NCI-H128 (cell line): ENCODE results near the gene MLLT6.
A peak's percentile ranks its signal among the peaks of the same experiment; 100 is the strongest.

Experiments used
- DNase-seq: peaks from one replicate; lab custom pipeline; 2025; ENCODE audit not compliant: unreplicated experiment; lab: John Stamatoyannopoulos, UW

MLLT6 gene

GRCh38 chr17:38704606-38705522, at the start of gene MLLT6:
MLLT6 (plus strand) TSS chr17:38705273; CDS start chr17:38705633, 360 bp downstream.
- DNase-seq: peak; percentile 19

DNA sequence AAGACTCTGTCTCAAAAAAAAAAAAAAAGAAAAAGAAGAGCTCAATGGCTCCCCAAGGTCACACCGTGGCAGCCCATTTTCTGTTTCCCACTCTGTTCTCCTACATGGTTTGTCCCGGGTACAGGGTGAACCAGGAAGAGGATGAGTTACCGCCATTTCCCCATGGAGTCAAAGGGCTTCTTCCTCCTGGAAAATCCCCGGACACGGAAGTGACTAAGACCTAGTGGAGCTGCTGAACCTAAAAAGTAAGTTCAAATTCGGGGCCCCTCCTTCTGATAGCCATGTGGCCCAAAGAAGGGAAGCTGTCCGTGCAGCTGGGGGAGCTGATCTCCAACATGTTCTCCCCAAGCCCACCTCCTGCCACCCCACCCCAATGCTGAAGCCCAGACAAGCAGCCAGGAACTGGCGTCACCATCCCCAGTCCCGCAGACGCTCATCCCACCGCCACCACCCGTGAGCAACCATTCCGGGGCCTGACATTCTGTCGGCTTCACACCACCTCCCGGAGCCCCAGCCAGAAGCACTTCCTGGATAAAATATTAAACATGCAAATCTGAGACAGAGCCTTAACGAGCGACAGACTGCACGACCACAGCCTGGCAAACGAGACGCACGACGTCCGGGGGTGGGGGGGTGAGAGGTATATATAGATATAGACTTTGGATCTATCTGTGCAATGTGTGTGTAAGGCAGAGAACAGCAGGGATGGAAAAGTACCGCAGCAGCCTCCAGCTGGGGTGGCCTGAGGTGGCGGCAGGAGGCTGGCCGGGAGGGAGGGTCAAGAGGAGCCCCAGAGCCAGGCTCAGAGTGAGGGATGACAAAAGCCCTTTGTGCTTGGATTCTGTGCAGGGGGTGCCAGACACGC, 47.9 kb upstream of the MLLT6 start:
- DNase-seq: no peak

DNA sequence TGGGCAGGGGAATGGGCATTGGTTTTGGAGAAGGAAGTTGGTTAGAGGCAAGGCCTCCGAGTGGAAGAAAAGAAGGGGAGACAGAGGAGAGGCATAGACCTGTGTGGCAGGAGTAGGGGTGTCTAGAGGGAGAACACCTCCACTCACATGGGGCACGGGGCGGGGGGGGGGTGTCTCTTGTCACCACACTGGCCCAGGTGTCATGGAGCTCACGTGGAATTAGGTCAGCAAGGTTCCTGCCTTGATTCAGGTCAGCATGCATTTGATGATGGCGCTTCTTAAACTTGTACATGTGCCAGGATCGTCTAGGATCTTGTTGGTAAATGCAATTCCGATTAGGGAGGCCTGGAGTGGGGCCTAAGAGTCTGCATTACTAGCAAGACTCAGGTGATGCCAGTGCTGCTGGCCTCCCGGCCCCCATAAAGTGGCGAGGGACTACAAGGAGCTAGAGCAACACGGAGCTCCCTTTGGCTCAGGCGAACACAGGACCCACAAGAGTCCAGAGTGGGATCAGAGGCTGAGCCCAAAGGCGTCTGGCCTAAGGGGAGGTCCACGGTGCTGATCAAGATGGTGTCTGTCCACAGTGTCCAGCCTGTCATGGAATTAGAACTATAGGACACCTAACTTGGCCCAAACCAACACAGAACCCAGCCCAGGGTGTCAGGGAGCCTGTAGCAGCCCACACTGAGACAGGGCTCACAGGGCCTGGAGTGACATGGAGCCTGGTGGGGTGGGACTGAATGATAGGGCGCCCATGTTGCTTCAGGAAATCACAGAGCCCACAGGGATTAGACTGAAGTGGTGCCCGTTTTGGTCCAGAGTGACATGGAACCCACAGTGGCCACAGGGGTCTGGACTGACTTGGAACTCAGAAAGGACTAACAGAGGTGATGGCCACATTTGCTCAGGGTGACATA, 47.0 kb upstream of the MLLT6 start:
- no peak for DNase-seq

- no peak for DNase-seq
These were observed 46.2 kb upstream of the MLLT6 start for GRCh38 chr17:38658741-38659345.

- DNase-seq: no peak
These were observed 45.7 kb upstream of the MLLT6 start for GRCh38 chr17:38659415-38659814.

GRCh38 chr17:38660097-38661025, 44.7 kb upstream of the MLLT6 start:
- no peak for DNase-seq

DNA sequence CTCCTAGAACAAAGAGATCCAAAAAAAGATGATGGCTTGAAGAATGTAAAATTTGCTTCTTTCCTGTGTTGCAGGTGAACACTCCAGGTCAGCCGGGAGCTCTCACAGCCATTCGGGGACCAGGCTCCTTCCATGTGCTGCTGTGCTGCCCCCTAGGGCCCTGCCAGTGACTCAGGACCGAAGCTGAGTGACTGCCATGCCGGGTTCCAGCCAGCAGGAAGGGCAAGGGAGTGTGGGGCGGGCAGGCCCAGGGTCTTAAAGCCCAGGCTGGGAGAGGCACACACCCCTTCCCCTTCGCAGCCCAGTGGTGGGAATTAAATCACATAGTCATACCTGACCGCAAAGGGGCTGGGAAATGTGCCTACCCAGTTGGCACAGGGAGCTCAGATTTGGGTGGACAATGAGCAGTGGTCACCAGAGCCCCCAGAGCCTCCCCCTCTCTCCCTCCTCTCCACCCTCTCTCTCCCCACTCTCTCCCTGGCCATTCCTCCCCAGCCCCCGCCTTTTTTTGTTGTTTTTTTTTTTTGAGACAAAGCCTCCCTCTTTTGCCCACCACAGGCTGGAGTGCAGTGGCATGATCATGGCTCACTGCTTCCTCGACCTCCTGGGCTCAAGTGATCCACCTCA, 41.8 kb upstream of the MLLT6 start:
- peak; percentile 21 for DNase-seq

- no peak for DNase-seq
These were observed 41.0 kb upstream of the MLLT6 start for GRCh38 chr17:38663964-38664644.

- DNase-seq: peak; percentile 28
These were observed 37.8 kb upstream of the MLLT6 start for GRCh38 chr17:38667099-38667786.

DNA sequence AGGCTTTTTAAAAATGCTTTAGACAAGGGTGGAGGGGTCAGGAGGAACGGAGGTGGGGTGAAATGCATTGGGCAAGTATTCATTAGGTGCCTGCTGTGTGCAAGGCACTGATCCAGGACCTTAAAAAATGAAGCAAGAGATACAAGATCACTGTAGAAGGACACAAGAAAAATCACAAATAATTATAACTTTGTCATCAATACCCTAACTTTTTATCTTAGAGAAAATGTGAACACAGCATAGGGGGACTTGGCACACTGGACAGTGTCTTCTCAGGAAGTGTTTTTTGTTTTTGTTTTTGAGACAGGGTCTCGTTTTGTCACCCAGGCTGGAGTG, 37.3 kb upstream of the MLLT6 start:
- DNase-seq: no peak

- no peak for DNase-seq
These were observed 35.6 kb upstream of the MLLT6 start for GRCh38 chr17:38669520-38669919.

DNA sequence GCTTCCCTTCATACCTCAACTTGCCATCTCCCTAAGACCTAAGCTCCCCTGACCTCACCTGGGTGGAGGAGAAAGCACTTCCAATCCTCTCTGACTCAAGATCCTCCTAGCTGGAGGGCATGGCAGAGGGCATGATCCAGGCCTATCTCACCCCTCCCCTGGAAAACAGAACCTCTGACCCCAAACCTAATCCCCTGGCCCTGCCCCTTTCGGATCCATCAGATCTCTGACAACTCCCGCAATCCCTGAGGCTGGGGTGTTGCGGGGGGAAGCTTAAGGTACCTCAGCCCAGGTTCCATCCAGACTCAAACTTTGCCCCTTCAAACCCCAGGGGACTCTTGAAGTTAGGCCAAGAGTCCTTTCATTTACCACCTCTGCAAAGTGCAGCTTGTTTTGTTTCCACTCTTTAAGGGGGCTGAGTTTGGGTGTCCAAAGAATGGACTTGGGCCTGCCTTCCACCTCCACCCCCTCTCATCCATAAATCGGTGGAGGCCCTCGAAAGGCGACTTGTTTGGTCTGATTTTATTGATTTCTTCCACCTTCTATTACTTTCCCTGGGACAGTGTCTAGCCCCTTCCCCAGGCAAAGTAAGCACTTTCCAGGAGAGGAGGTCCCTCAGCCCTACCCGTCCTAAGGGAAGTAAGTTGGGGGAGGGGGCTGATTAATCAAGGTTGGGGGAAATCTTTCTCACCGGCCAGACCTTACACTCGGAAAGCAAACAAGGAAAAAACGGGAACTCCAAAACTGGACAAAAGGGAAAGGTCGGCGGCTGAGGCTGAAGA, 32.9 kb upstream of the MLLT6 start:
- no peak for DNase-seq

DNA sequence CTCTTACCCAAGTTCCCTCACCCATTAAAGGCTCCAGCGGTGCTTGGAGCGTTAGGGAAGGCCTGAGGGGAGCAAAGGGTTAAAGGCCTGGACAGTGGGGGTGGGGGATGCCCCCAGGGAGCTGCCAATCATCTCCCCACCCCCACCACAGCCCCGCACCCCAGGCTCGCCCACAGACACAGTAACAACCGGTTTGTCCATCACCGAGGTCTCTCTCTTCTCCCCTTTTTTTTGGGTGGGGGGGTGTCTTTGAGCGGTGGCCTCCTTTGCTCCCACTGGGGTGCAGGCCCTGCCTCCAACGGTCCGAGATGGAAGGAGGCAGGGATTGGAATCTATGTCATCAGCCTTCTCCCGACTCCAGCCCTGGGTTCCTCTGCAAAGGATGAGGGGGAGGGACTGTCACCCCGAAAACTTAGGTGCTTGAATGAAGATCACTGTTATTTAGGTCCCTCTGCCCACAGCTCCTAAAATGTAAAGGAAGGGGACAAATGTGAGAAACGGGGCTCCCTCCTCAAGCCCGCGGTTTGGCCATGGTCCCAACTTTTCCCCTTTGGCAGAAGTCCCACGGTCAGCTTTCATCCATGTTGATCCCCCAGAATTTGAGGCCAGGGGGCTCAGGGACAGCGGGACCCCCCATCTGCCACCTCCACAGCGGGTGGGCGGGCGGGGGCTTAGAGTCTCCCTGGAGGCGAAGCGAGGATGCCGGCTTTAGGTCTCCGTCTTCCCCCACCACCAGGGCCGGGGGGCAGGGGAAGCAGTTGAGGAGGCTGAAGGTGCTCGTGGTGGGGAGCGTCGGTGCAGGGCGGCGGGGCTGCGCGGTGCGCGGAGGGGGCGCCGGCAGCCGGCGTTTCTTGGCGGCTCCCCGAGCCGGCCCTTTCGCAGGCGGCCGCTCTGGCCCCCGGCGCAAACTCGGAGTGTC, 32.0 kb upstream of the MLLT6 start:
- DNase-seq: no peak

DNA sequence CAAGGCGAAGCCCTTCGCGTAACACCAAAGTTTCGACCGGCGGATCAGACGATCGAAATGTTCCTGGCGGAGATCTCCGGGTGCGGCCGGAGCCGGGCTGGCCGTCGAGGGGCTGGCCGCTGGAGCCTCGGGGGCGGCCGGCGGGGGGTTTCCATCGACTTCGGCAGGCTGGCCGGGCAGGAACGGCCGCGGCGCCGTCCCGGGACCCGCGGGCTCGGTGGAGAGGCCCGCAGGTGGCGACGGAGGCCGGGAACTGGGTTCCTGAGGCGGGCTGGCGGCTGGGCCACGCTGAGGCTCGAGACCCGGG, 31.4 kb upstream of the MLLT6 start:
- DNase-seq: no peak

DNA sequence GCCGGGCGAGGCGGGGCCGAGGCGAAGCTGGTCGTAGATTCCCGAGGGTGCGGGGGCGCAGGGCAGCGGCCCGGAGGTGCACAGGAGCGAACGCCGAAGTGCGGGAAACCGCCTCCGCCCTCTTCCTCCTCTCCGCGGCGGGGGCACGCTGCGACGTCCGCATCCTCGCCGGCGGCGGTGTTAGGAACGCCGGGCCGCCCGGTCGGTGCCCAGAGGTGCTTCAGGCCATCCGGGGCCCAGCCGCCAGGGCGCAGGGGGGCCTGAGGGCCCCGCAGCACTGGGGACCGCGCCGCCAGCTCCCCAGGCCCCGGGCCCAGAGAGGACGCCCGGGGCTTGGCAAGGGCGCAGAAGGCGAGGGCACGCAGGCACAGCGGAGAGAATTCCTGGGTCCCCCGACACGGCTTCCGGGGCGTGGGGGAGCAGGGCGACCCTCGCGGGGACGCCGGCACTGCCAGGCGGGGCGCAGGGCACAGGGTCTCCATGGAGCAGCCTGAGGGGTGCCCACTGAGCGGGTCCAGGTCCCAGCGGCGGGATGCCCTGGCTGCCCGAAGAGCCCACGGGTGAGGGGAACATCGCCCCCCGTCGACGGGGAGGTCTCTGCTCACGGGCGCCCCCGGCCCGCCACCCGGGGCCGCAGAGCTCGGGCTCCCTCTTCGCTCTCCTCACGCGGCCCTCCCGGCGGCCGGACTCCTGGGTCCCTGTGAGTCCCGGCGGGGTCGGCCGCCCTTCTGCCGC, 30.9 kb upstream of the MLLT6 start:
- DNase-seq: no peak
